ENCODE results near the gene OR6J1. TPM values are rescaled to one million over a fixed set of nuclear protein-coding genes. Genes with fewer than 3 reads are reported as not detected.

The OR6J1 gene
- total and polyA plus RNA-seq, 2 of the 13 experiments (the other 11 are each of a cell fraction or from before 2014, with no cell fraction given): not detected

DNA sequence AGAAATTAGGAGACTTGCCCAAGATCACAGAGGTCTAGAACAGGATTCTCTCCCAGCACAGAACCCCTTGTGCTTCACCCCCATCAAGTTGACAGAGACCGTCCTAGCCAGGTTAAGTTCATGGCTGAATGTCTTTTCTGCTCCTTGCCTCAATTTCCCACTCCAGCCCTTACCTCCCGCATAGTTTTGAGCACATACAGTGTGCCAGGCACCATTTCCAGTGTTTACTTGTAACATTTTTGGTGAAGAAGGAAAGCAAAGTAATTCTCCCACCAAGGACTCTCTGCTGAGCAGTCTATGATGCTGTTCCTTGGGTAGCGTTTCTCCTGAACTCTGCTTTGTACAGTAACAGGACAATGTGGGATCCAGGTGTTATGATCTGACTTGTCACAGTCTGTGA is 44.8 kb downstream of the OR6J1 start (continued):
- TF ChIP-seq, protein P1, sequence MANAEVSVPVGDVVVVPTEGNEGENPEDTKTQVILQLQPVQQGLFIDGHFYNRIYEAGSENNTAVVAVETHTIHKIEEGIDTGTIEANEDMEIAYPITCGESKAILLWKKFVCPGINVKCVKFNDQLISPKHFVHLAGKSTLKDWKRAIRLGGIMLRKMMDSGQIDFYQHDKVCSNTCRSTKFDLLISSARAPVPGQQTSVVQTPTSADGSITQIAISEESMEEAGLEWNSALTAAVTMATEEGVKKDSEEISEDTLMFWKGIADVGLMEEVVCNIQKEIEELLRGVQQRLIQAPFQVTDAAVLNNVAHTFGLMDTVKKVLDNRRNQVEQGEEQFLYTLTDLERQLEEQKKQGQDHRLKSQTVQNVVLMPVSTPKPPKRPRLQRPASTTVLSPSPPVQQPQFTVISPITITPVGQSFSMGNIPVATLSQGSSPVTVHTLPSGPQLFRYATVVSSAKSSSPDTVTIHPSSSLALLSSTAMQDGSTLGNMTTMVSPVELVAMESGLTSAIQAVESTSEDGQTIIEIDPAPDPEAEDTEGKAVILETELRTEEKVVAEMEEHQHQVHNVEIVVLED (CRISPR knock-in tag; IDR thresholded peaks at IDR 0.05; ENCODE audit: borderline replicate concordance): no peak
- TF ChIP-seq ZNF292 (CRISPR knock-in tag; IDR thresholded peaks at IDR 0.05; ENCODE audit: borderline replicate concordance, low read depth): no peak
- TF ChIP-seq ZNF451 (CRISPR knock-in tag; IDR thresholded peaks at IDR 0.05): no peak
- TF ChIP-seq, protein P2, sequence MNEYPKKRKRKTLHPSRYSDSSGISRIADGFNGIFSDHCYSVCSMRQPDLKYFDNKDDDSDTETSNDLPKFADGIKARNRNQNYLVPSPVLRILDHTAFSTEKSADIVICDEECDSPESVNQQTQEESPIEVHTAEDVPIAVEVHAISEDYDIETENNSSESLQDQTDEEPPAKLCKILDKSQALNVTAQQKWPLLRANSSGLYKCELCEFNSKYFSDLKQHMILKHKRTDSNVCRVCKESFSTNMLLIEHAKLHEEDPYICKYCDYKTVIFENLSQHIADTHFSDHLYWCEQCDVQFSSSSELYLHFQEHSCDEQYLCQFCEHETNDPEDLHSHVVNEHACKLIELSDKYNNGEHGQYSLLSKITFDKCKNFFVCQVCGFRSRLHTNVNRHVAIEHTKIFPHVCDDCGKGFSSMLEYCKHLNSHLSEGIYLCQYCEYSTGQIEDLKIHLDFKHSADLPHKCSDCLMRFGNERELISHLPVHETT (CRISPR knock-in tag; conservative IDR thresholded peaks at IDR 0.05): no peak
- no peak for TF ChIP-seq ZNF569 (CRISPR knock-in tag; IDR thresholded peaks at IDR 0.05; ENCODE audit: borderline replicate concordance)
- TF ChIP-seq AHR (CRISPR knock-in tag; IDR thresholded peaks at IDR 0.05): no peak
- 0 out of 2 replicates have a peak, but pooled peaks have one; percentile 25 for TF ChIP-seq MTA3 (CRISPR knock-in tag; IDR thresholded peaks at IDR 0.05)
- TF ChIP-seq, protein P3, sequence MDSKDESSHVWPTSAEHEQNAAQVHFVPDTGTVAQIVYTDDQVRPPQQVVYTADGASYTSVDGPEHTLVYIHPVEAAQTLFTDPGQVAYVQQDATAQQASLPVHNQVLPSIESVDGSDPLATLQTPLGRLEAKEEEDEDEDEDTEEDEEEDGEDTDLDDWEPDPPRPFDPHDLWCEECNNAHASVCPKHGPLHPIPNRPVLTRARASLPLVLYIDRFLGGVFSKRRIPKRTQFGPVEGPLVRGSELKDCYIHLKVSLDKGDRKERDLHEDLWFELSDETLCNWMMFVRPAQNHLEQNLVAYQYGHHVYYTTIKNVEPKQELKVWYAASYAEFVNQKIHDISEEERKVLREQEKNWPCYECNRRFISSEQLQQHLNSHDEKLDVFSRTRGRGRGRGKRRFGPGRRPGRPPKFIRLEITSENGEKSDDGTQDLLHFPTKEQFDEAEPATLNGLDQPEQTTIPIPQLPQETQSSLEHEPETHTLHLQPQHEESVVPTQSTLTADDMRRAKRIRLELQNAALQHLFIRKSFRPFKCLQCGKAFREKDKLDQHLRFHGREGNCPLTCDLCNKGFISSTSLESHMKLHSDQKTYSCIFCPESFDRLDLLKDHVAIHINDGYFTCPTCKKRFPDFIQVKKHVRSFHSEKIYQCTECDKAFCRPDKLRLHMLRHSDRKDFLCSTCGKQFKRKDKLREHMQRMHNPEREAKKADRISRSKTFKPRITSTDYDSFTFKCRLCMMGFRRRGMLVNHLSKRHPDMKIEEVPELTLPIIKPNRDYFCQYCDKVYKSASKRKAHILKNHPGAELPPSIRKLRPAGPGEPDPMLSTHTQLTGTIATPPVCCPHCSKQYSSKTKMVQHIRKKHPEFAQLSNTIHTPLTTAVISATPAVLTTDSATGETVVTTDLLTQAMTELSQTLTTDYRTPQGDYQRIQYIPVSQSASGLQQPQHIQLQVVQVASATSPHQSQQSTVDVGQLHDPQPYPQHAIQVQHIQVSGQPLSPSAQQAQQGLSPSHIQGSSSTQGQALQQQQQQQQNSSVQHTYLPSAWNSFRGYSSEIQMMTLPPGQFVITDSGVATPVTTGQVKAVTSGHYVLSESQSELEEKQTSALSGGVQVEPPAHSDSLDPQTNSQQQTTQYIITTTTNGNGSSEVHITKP (CRISPR knock-in tag; IDR thresholded peaks at IDR 0.05; ENCODE audit: low read depth): no peak
- TF ChIP-seq GATAD1 (CRISPR knock-in tag; IDR thresholded peaks at IDR 0.05): no peak
- TF ChIP-seq SNRNP70 (IDR thresholded peaks at IDR 0.05; ENCODE audit: low read depth, low read length): no peak
- TF ChIP-seq, protein P4, sequence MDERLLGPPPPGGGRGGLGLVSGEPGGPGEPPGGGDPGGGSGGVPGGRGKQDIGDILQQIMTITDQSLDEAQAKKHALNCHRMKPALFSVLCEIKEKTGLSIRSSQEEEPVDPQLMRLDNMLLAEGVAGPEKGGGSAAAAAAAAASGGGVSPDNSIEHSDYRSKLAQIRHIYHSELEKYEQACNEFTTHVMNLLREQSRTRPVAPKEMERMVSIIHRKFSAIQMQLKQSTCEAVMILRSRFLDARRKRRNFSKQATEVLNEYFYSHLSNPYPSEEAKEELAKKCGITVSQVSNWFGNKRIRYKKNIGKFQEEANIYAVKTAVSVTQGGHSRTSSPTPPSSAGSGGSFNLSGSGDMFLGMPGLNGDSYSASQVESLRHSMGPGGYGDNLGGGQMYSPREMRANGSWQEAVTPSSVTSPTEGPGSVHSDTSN (CRISPR knock-in tag; IDR thresholded peaks at IDR 0.05): no peak
- TF ChIP-seq, protein P5, sequence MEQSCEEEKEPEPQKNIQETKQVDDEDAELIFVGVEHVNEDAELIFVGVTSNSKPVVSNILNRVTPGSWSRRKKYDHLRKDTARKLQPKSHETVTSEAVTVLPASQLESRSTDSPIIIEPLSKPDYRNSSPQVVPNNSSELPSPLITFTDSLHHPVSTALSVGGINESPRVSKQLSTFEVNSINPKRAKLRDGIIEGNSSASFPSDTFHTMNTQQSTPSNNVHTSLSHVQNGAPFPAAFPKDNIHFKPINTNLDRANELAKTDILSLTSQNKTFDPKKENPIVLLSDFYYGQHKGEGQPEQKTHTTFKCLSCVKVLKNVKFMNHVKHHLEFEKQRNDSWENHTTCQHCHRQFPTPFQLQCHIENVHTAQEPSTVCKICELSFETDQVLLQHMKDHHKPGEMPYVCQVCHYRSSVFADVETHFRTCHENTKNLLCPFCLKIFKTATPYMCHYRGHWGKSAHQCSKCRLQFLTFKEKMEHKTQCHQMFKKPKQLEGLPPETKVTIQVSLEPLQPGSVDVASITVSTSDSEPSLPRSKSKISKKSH (CRISPR knock-in tag; IDR thresholded peaks at IDR 0.05; ENCODE audit: borderline replicate concordance): no peak
- no peak for TF ChIP-seq SOX13 (IDR thresholded peaks at IDR 0.05)
- TF ChIP-seq SOX13 (CRISPR knock-in tag; conservative IDR thresholded peaks at IDR 0.05 in 1 of 2, IDR thresholded peaks at IDR 0.05 in 1 of 2): peak in 1 of 2 experiments; percentile 65; a peak in 1 of 4 replicates
- no peak for TF ChIP-seq SKI (IDR thresholded peaks at IDR 0.05; ENCODE audit: partially characterized antibody)
- TF ChIP-seq HDAC1 (CRISPR knock-in tag; IDR thresholded peaks at IDR 0.05): no peak
- TF ChIP-seq, protein P6, sequence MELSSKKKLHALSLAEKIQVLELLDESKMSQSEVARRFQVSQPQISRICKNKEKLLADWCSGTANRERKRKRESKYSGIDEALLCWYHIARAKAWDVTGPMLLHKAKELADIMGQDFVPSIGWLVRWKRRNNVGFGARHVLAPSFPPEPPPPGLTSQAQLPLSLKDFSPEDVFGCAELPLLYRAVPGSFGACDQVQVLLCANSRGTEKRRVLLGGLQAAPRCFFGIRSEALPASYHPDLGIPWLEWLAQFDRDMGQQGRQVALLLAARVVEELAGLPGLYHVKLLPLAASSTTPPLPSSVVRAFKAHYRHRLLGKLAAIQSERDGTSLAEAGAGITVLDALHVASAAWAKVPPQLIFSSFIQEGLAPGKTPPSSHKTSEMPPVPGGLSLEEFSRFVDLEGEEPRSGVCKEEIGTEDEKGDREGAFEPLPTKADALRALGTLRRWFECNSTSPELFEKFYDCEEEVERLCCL (CRISPR knock-in tag; IDR thresholded peaks at IDR 0.05; ENCODE audit: borderline replicate concordance): 0 out of 2 replicates have a peak, but pooled peaks have one; percentile 2
- TF ChIP-seq ZNF24 (IDR thresholded peaks at IDR 0.05): no peak
- no peak for TF ChIP-seq RXRA (CRISPR knock-in tag; IDR thresholded peaks at IDR 0.05)
- no peak for TF ChIP-seq FOXO1 (CRISPR knock-in tag; IDR thresholded peaks at IDR 0.05)
